HG03175 (cell line): ENCODE results near the gene FAM131B.

ENCODE experiments used
- ATAC-seq: cut with Tn5 transposase; IDR thresholded peaks from one replicate; pipeline ENCODE4 v1.9.1; 2021; ENCODE audit warnings: mild to moderate bottlenecking, moderate library complexity; ENCODE audit not compliant: unreplicated experiment

The FAM131B gene

GRCh38 chr7:143383642-143383957, 21.1 kb upstream of the FAM131B start:
- no peak for ATAC-seq

- no peak for ATAC-seq
Measured at GRCh38 chr7:143382791-143383641, 20.5 kb upstream of the FAM131B start.

GRCh38 chr7:143382126-143382790, 19.7 kb upstream of the FAM131B start:
- no peak for ATAC-seq

GRCh38 chr7:143381427-143382125, 19.1 kb upstream of the FAM131B start:
- ATAC-seq, result peak; percentile 13

- ATAC-seq, result peak; percentile 78
Measured at GRCh38 chr7:143380646-143381426, 18.3 kb upstream of the FAM131B start, which contains the start of gene ZYX. Gene ZYX (plus strand): TSS chr7:143381345. CDS start chr7:143381572, 227 bp downstream.

GRCh38 chr7:143380260-143380645, 17.7 kb upstream of the FAM131B start:
- ATAC-seq, result peak; percentile 60

- ATAC-seq, result no peak
Measured at GRCh38 chr7:143379611-143380259, 17.2 kb upstream of the FAM131B start.

- no peak for ATAC-seq
Measured at GRCh38 chr7:143376396-143376795, 13.9 kb upstream of the FAM131B start.

GRCh38 chr7:143375298-143376034, 13.0 kb upstream of the FAM131B start:
- no peak for ATAC-seq

GRCh38 chr7:143374561-143374960, 12.0 kb upstream of the FAM131B start:
- ATAC-seq, result no peak

GRCh38 chr7:143373255-143373794, 10.8 kb upstream of the FAM131B start:
- ATAC-seq, result no peak

GRCh38 chr7:143372070-143372469, 9.6 kb upstream of the FAM131B start:
- no peak for ATAC-seq

GRCh38 chr7:143369678-143370651, 7.5 kb upstream of the FAM131B start:
- ATAC-seq, result no peak

GRCh38 chr7:143368387-143368786, 5.9 kb upstream of the FAM131B start:
- no peak for ATAC-seq

GRCh38 chr7:143367972-143368371, 5.5 kb upstream of the FAM131B start:
- no peak for ATAC-seq

- ATAC-seq, result no peak
Measured at GRCh38 chr7:143363016-143363937, 764 bp upstream of the FAM131B start.

- no peak for ATAC-seq
Measured at GRCh38 chr7:143361552-143362130, 872 bp downstream of the FAM131B start.
